Vagina (tissue), 2 donors: ENCODE data around the gene SHC4.

Source experiments
- CTCF ChIP-seq, 3 experiments: fragments of 450-650 bp in 2 of 3; fragments of 200-600 bp in 1 of 3; sonication (generic) in 1 of 3; IDR thresholded peaks; one replicate each; pipeline ENCODE4 v1.5.1; 2017 to 2019; ENCODE audit warnings: antibody characterized with exemption in 3 of 3, mild to moderate bottlenecking in 2 of 3, moderate library complexity in 2 of 3
- POLR2A ChIP-seq, 2 donors: fragments of 450-650 bp; IDR thresholded peaks; one replicate each; pipeline ENCODE4 v1.6.1; 2017; ENCODE audit warnings: antibody characterized with exemption in 2 of 2, mild to moderate bottlenecking in 2 of 2, moderate library complexity in 2 of 2
- POLR2AphosphoS5 ChIP-seq, 2 donors: sonication (generic); formaldehyde crosslinking; IDR thresholded peaks; one replicate each; pipeline ENCODE4 v1.9.0; 2017; ENCODE audit warnings: antibody characterized with exemption in 2 of 2, mild to moderate bottlenecking in 2 of 2, low read depth in 1 of 2; ENCODE audit not compliant: insufficient read depth in 1 of 2

- TF ChIP-seq POLR2A (IDR thresholded peaks at IDR 0.05), result no peak
- TF ChIP-seq CTCF (IDR thresholded peaks at IDR 0.05), result no peak
- TF ChIP-seq POLR2AphosphoS5 (IDR thresholded peaks at IDR 0.05; ENCODE audit: insufficient read depth in 1 of 2, low read depth in 1 of 2), result no peak
Measured at GRCh38 chr15:48778331-48778730, 185.4 kb downstream of the SHC4 start.
